Measurements from ENCODE around the gene C16orf92.

DNA sequence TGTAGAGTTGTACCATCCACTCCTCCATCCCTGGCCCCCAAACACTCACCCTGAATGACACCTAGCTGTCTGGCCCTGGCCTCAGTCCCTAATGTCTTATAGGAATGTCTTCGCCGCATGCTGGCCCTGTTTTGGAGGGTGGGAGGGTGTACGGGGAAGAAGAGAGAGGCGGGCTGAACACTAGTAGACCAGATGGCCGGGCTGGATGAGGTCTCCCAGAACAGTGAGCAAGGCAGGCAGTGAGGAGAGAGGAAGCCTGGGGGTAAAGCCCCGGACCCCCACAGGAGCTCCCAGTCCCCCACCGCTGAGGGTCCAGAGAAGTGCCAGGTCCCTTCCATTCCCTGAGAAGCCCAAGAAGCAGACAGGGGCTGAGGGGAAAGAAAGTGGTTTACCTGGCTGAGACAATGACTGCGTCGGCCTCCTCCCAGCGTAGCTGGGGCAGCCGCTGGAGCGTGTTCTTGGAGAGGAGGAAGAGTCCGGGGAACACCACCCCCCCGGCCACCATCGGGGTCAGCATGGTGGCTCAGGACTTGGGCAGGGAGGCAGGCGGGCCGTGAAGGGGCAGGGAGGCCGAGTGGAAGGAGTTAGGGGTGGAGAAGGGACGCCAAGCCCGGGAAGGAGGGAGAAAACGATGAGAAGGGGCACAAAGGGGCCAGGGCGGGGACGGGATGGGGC, 7.2 kb downstream of the C16orf92 start:
- TF ChIP-seq POLR2A (IDR thresholded peaks at IDR 0.05) (no peak), EP300 (IDR thresholded peaks at IDR 0.05) (no peak)
- TF ChIP-seq, protein P1, sequence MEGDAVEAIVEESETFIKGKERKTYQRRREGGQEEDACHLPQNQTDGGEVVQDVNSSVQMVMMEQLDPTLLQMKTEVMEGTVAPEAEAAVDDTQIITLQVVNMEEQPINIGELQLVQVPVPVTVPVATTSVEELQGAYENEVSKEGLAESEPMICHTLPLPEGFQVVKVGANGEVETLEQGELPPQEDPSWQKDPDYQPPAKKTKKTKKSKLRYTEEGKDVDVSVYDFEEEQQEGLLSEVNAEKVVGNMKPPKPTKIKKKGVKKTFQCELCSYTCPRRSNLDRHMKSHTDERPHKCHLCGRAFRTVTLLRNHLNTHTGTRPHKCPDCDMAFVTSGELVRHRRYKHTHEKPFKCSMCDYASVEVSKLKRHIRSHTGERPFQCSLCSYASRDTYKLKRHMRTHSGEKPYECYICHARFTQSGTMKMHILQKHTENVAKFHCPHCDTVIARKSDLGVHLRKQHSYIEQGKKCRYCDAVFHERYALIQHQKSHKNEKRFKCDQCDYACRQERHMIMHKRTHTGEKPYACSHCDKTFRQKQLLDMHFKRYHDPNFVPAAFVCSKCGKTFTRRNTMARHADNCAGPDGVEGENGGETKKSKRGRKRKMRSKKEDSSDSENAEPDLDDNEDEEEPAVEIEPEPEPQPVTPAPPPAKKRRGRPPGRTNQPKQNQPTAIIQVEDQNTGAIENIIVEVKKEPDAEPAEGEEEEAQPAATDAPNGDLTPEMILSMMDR (IDR thresholded peaks at IDR 0.05) = no peak
